Fibroblast of skin of abdomen (primary cell): ENCODE results near the gene ALG2. TPM values are rescaled to one million over a fixed set of nuclear protein-coding genes. Genes with fewer than 3 reads are reported as not detected.

Experiments used
- DNase-seq: peaks from one replicate; pipeline ENCODE4 v3.0.0-alpha.2; 2013
- polyA plus RNA-seq, 2 experiments: library from polyadenylated mRNA; unstranded; fragments of 120-200 nt; gene quantifications; one replicate each; pipeline ENCODE4 v1.2.1, GENCODE V29; 2013; ENCODE audit not compliant: insufficient read length in 2 of 2

The ALG2 gene, protein sequence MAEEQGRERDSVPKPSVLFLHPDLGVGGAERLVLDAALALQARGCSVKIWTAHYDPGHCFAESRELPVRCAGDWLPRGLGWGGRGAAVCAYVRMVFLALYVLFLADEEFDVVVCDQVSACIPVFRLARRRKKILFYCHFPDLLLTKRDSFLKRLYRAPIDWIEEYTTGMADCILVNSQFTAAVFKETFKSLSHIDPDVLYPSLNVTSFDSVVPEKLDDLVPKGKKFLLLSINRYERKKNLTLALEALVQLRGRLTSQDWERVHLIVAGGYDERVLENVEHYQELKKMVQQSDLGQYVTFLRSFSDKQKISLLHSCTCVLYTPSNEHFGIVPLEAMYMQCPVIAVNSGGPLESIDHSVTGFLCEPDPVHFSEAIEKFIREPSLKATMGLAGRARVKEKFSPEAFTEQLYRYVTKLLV
- 38.2 TPM for polyA plus RNA-seq (2013, experiment 1 of 2; ENCODE audit: insufficient read length)
- polyA plus RNA-seq (2013, experiment 2 of 2; ENCODE audit: insufficient read length) = 36.5 TPM

DNA sequence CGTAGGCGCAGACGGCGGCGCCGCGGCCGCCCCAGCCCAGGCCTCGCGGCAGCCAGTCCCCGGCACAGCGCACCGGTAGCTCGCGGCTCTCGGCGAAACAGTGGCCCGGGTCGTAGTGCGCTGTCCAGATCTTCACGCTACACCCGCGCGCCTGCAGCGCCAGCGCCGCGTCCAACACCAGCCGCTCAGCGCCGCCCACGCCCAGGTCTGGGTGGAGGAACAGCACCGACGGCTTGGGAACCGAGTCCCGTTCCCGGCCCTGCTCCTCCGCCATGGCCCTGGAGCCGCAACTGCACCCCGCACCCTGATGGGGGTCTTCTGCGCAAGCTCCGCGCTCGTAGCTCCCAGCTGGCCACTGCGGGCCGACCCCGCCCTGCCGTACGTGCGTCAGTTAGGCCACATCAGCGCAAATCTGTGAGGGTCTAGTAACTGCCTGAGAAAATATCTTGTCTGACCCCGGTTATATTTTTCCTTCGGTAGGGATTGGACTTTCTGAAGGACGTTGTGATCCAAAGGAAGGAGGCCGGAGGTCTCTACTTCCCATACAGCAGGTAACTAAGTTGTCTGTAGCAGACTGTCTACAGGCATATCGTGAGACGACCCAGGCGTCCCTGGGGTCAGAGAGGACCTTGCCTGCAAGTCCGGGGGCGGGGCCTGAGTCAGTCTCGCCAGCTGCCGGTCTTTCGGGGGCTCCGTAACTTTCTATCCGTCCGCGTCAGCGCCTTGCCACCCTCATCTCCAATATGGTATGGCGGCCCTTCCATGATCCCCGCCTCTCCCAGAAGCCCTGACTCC is at the start of gene ALG2, which contains the start of gene SEC61B:
ALG2 (minus strand) TSS at position 322 of the 795 bp plus-strand sequence; CDS start at position 274, 48 bp downstream.
SEC61B (plus strand) TSS at position 662 of the 795 bp plus-strand sequence; CDS start at position 744, 82 bp downstream.
- peak; percentile 96 for DNase-seq

GRCh38 chr9:99270491-99270890 is 48.7 kb upstream of the ALG2 start:
- peak; percentile 22 for DNase-seq

DNA sequence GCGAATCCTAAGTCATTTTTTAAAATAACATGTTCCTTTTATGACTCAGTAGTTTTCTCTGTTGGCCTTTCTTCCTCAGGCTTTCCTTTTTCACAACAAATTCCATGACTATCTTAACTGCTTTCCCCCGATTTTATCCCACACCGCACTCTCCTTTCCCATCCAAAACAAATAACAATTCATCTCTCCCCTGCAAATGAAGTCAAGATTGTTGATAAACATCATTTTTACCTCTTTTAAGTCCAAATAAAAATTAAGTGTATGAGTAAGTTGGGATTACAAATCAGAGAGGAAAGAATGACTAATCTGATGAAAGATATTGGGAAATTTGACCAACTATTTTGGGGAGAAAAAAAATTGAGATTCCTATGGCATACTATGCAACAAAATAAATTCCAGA is 47.7 kb upstream of the ALG2 start:
- peak; percentile 80 for DNase-seq

GRCh38 chr9:99266255-99267023 is 44.7 kb upstream of the ALG2 start:
- DNase-seq = peak; percentile 72

DNA sequence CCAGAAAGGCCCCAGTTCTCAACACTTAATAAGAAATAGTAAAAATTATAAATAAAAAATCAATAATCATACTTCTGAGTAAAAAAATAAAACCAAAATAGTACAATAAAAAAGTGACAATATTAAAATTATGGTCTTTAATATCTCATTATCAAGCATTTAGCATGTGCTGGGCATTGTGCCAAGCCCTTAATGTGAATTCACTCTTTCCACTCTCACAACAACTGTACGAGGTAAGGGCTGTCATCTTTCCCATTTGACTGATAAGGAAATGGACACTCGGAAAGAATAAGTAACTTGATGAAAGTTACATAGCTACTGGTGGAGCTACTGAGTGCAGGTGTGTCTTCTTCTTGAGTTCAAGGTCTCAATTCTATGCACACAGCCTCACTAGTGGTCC is 43.9 kb upstream of the ALG2 start:
- DNase-seq = no peak

DNA sequence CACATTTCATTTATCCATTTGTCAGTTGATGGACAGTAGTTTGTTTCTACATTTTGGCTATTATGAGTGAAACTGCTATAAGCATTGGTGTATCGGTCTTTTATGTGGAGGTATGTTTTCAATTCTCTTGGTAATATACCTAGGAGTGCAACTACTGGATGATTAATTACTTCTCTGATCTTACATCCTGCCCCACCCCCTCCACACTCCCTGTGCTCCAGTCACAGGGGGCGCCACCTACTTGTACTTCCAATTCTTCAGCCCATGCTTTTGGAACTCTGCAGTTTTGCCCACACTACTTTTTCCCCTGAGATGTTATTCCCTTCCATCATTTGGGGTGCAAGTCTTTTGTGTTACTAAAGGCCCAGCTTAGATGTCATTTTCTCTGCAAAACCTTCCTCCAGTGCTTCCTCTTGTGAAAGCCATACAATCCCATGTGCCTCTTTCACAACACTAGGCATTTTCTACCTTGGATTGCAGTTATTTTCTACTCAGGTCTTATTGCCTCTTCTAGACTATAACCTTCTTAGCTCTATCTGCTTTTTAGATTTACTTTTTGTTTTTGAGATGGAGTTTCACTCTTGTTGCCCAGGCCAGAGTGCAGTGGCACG is 42.4 kb upstream of the ALG2 start:
- DNase-seq = peak; percentile 11

DNA sequence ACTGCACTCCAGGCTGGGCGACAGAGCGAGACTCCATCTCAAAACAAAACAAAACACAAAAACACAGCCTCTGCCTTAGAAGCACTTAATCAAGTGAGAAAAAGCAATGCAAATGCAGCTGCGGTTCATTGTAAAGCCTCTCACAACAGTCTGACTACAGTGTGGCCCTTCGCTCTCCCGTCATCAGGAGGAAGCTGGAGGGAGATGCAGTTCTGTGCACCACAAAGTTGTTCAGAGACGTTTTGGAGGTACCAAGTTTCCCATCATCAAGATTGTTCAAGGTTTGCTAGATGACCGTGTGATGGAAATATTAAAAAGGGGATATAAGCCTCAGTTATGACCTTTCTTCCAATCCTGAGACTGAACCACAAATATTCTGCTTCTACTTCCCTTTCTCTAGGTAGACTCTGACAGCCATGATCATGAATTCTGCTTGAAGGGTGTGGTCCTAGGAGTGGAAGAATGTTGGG is 41.2 kb upstream of the ALG2 start:
- no peak for DNase-seq

GRCh38 chr9:99261923-99262322 is 40.2 kb upstream of the ALG2 start:
- no peak for DNase-seq

DNA sequence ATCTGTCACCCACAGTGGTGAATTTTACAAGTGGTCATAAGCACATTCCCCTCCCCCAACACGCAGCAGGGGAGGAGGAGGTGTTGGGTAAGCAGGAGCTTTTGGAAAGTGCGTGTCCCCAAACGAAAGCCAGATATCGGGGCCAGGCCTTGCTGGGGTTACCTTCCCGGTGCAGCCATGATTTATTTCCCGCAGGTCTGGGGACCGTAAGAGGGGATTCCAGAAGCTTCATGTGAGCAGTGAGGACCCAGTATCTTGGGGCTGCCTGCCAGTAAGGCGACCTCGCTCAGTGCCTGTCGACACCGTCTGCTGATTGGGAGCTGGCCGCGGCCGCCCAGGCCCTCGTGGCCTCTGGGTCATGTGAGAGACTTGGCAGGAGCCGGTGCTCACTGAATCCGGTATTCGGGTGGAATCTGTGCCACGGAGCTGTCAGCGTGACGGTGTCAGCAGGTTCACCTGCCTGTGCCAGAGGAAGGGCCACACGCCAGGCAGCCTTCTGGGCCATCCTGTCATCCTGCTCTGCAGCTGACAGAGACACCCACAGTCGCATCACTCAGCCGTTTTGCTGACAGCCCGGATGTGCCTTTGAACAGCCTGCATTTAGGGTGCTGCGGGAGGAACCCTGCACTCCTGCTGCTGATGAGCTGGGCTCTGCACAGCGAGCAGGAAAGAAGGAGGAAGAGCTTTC is 37.6 kb upstream of the ALG2 start:
- DNase-seq = peak; percentile 23

DNA sequence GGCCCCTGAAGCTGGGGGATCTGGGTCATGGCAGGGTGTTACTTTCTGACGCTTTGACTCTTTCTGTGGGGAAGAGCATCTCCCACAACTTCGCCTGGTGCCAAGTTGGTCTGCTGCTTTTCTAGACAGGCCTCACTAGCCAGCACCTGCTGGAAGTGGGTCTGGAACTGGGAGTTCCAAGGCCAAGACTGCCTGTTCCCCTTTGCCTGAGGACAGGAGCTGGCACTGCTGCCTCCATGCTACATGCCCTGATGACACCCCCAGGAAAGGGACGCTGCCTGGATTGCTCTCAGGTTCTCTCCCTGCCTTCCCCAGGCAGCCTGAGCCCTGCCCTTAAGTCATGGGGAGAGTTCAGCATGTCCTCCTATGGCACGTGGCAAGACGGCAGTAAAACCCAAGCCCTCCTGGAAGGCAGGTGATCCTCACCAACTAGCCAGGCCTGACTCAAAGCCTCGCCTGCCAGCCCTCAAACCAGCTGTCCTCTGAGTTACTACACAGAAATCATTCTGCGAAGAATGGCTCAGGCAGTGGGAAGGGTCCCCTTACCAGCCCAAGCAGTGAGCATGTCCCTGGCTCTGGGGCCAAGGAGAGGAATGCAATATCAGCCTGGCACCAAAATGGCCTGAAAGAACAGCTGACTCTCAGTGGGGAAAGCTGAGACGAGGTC is 36.1 kb upstream of the ALG2 start:
- DNase-seq = no peak

GRCh38 chr9:99255651-99256050 is 33.9 kb upstream of the ALG2 start:
- no peak for DNase-seq

- no peak for DNase-seq
Observed at GRCh38 chr9:99253772-99254431, 32.2 kb upstream of the ALG2 start.

DNA sequence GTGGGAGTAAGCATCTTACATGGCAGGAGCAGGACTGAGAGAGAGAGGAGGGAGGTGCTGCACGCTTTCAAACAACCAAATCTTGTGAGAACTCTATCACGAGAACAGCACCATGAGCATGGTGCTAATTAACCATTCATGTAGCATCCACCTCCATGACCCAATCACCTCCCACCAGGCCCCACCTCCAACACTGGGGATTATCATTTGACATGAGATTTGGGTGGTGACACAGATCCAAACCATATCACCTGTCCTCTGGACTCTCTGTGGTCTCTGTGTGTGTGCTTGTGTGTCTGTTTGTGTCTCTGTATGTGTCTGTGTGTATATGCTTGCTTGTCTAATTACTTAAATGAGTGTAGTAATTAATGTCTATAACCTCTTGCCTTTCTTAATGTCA is 31.4 kb upstream of the ALG2 start:
- DNase-seq = no peak

- no peak for DNase-seq
Observed at GRCh38 chr9:99251157-99251556, 29.4 kb upstream of the ALG2 start.

- no peak for DNase-seq
Observed at GRCh38 chr9:99249619-99250018, 27.9 kb upstream of the ALG2 start.

- DNase-seq = no peak
Observed at GRCh38 chr9:99244344-99245260, 22.9 kb upstream of the ALG2 start.

GRCh38 chr9:99241106-99241505 is 19.4 kb upstream of the ALG2 start:
- DNase-seq = no peak

- peak; percentile 79 for DNase-seq
Observed at GRCh38 chr9:99239341-99240060, 17.8 kb upstream of the ALG2 start.
